Neural progenitor cell (in vitro differentiated cells): ENCODE measurements around the gene SMS. TPM values are rescaled to one million over a fixed set of nuclear protein-coding genes. Genes with fewer than 3 reads are reported as not detected.

Experiments used
- DNase-seq: peaks from one replicate; pipeline ENCODE4 v3.0.0-alpha.2; 2016; ENCODE audit warnings: low spot score
- H2AFZ ChIP-seq: fragments of 200-600 bp; sonication (generic); replicated peaks from 2 replicates; pipeline ENCODE4 v1.6.1; 2016; ENCODE audit warnings: antibody characterized with exemption
- H3F3A ChIP-seq: fragments of 200-600 bp; sonication (generic); 2 replicates; pipeline ENCODE4 v1.6.1; 2016; ENCODE audit warnings: antibody characterized with exemption, low read depth
- H3K27ac ChIP-seq: fragments of 200-600 bp; sonication (generic); 2 replicates; pipeline ENCODE4 v1.5.1; 2016; ENCODE audit warnings: mild to moderate bottlenecking
- H3K27me3 ChIP-seq: fragments of 200-600 bp; sonication (generic); 2 replicates; pipeline ENCODE4 v1.6.1; 2016; ENCODE audit warnings: mild to moderate bottlenecking, moderate library complexity
- H3K36me3 ChIP-seq: fragments of 200-600 bp; sonication (generic); 2 replicates; pipeline ENCODE4 v1.5.1; 2016
- H3K4me1 ChIP-seq: fragments of 200-600 bp; sonication (generic); 2 replicates; pipeline ENCODE4 v1.6.1; 2016; ENCODE audit warnings: mixed run types
- H3K4me2 ChIP-seq: fragments of 200-600 bp; sonication (generic); 2 replicates; pipeline ENCODE4 v1.6.1; 2016
- H3K4me3 ChIP-seq: fragments of 200-600 bp; sonication (generic); 2 replicates; pipeline ENCODE4 v1.5.1; 2016
- H3K79me2 ChIP-seq: fragments of 200-600 bp; sonication (generic); 2 replicates; pipeline ENCODE4 v1.6.1; 2016; ENCODE audit warnings: low read depth
- H3K9ac ChIP-seq: fragments of 200-600 bp; sonication (generic); 2 replicates; pipeline ENCODE4 v1.6.1; 2016
- H3K9me3 ChIP-seq: fragments of 200-600 bp; sonication (generic); 2 replicates; pipeline ENCODE4 v1.5.1; 2016; ENCODE audit warnings: low read depth
- H4K20me1 ChIP-seq: fragments of 200-600 bp; sonication (generic); 2 replicates; pipeline ENCODE4 v1.6.1; 2016; ENCODE audit warnings: low read depth
- H3K27ac Mint-ChIP-seq: 3 replicates; pipeline ENCODE4 v1.8.0; 2021; ENCODE audit warnings: mixed read lengths
- H3K27me3 Mint-ChIP-seq: 2 replicates; pipeline ENCODE4 v1.8.0; 2022; ENCODE audit warnings: low read depth, mild to moderate bottlenecking, inconsistent platforms, moderate library complexity, mixed read lengths; ENCODE audit not compliant: insufficient read depth
- H3K36me3 Mint-ChIP-seq: 3 replicates; pipeline ENCODE4 v1.8.0; 2021; ENCODE audit warnings: mixed read lengths
- H3K4me1 Mint-ChIP-seq: 3 replicates; pipeline ENCODE4 v1.8.0; 2021; ENCODE audit warnings: mixed read lengths
- H3K4me3 Mint-ChIP-seq: 3 replicates; pipeline ENCODE4 v1.8.0; 2021; ENCODE audit warnings: mild to moderate bottlenecking, moderate library complexity, mixed read lengths
- H3K9me3 Mint-ChIP-seq: 3 replicates; pipeline ENCODE4 v1.8.0; 2020; ENCODE audit warnings: mixed read lengths
- CTCF ChIP-seq: fragments of 200-600 bp; sonication (generic); IDR thresholded peaks from 2 replicates; pipeline ENCODE4 v1.5.1; 2017; ENCODE audit warnings: antibody characterized with exemption, mild to moderate bottlenecking
- EZH2 ChIP-seq: fragments of 200-600 bp; sonication (generic); IDR thresholded peaks from 2 replicates; pipeline ENCODE4 v1.6.1; 2017; ENCODE audit warnings: antibody characterized with exemption, mild to moderate bottlenecking, moderate library complexity
- EZH2phosphoT487 ChIP-seq: fragments of 200-600 bp; sonication (generic); IDR thresholded peaks from 2 replicates; pipeline ENCODE4 v1.6.1; 2017; ENCODE audit warnings: antibody characterized with exemption
- total RNA-seq: library from RNA; depleted of rRNA; stranded (reverse); fragments of >200 nt; gene quantifications from 2 replicates; pipeline ENCODE4 v1.2.3, GENCODE V29; 2015; ENCODE audit warnings: low replicate concordance

Gene SMS
- total RNA-seq, 1 donor from 2014 or later = 142 TPM

GRCh38 chrX:22033818-22034217 is 93.3 kb downstream of the SMS start:
- Histone ChIP-seq H3K9ac (no peak overlapping the region), H3K4me1 (no peaks in the 10 kb centered on the region), H3K27me3 (no peaks in the 10 kb centered on the region), H2AFZ (no peak overlapping the region), H3K27ac (no peak overlapping the region), H3K4me2 (no peak overlapping the region), H3K9me3 (peaks cover 5% of the 10 kb centered on the region), H3K4me3 (no peak overlapping the region), H3F3A (no peaks in the 10 kb centered on the region), H3K36me3 (no peaks in the 10 kb centered on the region), H4K20me1 (no peaks in the 10 kb centered on the region), H3K79me2 (no peaks in the 10 kb centered on the region)
- TF ChIP-seq EZH2 (no peak), CTCF (no peak), EZH2phosphoT487 (no peak)
- Mint-ChIP-seq H3K9me3 (peaks cover 3% of the 10 kb centered on the region), H3K27me3 (no peaks in the 10 kb centered on the region), H3K27ac (no peak overlapping the region), H3K36me3 (no peaks in the 10 kb centered on the region), H3K4me1 (peaks cover 5% of the 10 kb centered on the region), H3K4me3 (no peak overlapping the region)
- DNase-seq = no peak

GRCh38 chrX:22035236-22035635 is 94.7 kb downstream of the SMS start:
- Histone ChIP-seq H3K27me3 (no peaks in the 10 kb centered on the region), H3K4me2 (no peak overlapping the region), H3K79me2 (no peaks in the 10 kb centered on the region), H3K27ac (no peak overlapping the region), H3K36me3 (no peaks in the 10 kb centered on the region), H2AFZ (no peak overlapping the region), H4K20me1 (no peaks in the 10 kb centered on the region), H3K4me1 (no peaks in the 10 kb centered on the region), H3K9me3 (peaks cover 5% of the 10 kb centered on the region), H3K4me3 (no peak overlapping the region), H3F3A (no peaks in the 10 kb centered on the region), H3K9ac (no peak overlapping the region)
- H3K4me3 Mint-ChIP-seq = no peak overlapping the region
- no peaks in the 10 kb centered on the region for H3K27me3 Mint-ChIP-seq
- TF ChIP-seq EZH2phosphoT487 = no peak
- no peak for TF ChIP-seq EZH2
- TF ChIP-seq CTCF = no peak
- H3K4me1 Mint-ChIP-seq = peaks cover 3% of the 10 kb centered on the region
- H3K9me3 Mint-ChIP-seq = no peaks in the 10 kb centered on the region
- H3K36me3 Mint-ChIP-seq = no peaks in the 10 kb centered on the region
- DNase-seq = no peak
- H3K27ac Mint-ChIP-seq = no peak overlapping the region

GRCh38 chrX:22037225-22037624 is 96.7 kb downstream of the SMS start:
- H3K9me3 Mint-ChIP-seq = no peaks in the 10 kb centered on the region
- Histone ChIP-seq H3K4me2 (no peak overlapping the region), H4K20me1 (no peaks in the 10 kb centered on the region), H3K9me3 (peaks cover 5% of the 10 kb centered on the region), H3K4me1 (no peaks in the 10 kb centered on the region), H3F3A (no peaks in the 10 kb centered on the region), H3K27me3 (no peaks in the 10 kb centered on the region), H3K9ac (no peak overlapping the region), H3K27ac (no peak overlapping the region), H3K79me2 (no peaks in the 10 kb centered on the region), H2AFZ (no peak overlapping the region), H3K4me3 (no peak overlapping the region), H3K36me3 (no peaks in the 10 kb centered on the region)
- H3K27ac Mint-ChIP-seq = no peak overlapping the region
- no peaks in the 10 kb centered on the region for H3K27me3 Mint-ChIP-seq
- DNase-seq = no peak
- peaks cover 3% of the 10 kb centered on the region for H3K4me1 Mint-ChIP-seq
- H3K4me3 Mint-ChIP-seq = no peak overlapping the region
- no peak for TF ChIP-seq EZH2phosphoT487
- TF ChIP-seq EZH2 = no peak
- TF ChIP-seq CTCF = no peak
- no peaks in the 10 kb centered on the region for H3K36me3 Mint-ChIP-seq
